ENCODE results near the gene UBE2K.
"Not testable (repeated sequence)": the region's sequence is repeated elsewhere in the genome, so short reads cannot be mapped to it uniquely, and the experiment has no call there.

UBE2K gene

GRCh38 chr4:39697740-39698423, at the start of gene UBE2K:
TSS of gene UBE2K (plus strand) at chr4:39698136. CDS start at chr4:39698328, 192 bp downstream.
- DNase-seq, result peak; percentile 92

GRCh38 chr4:39648213-39648612, 49.7 kb upstream of the UBE2K start:
- DNase-seq, result no peak

- no peak for DNase-seq
Measured at GRCh38 chr4:39648827-39649558, 48.9 kb upstream of the UBE2K start.

- DNase-seq, result no peak
Measured at GRCh38 chr4:39649639-39650265, 48.2 kb upstream of the UBE2K start.

GRCh38 chr4:39651586-39651985, 46.4 kb upstream of the UBE2K start:
- DNase-seq, result not testable (repeated sequence)

- no peak for DNase-seq
Measured at GRCh38 chr4:39655211-39655610, 42.7 kb upstream of the UBE2K start.

- no peak for DNase-seq
Measured at GRCh38 chr4:39655876-39656275, 42.1 kb upstream of the UBE2K start.

GRCh38 chr4:39656638-39657037, 41.3 kb upstream of the UBE2K start:
- not testable (repeated sequence) for DNase-seq

GRCh38 chr4:39657465-39657864, 40.5 kb upstream of the UBE2K start:
- no peak for DNase-seq

GRCh38 chr4:39658756-39659155, 39.2 kb upstream of the UBE2K start:
- no peak for DNase-seq

- no peak for DNase-seq
Measured at GRCh38 chr4:39660045-39660444, 37.9 kb upstream of the UBE2K start.

GRCh38 chr4:39660757-39661156, 37.2 kb upstream of the UBE2K start:
- no peak for DNase-seq

GRCh38 chr4:39662683-39663082, 35.3 kb upstream of the UBE2K start:
- no peak for DNase-seq

- DNase-seq, result no peak
Measured at GRCh38 chr4:39664828-39665731, 32.9 kb upstream of the UBE2K start.

- no peak for DNase-seq
Measured at GRCh38 chr4:39667706-39668105, 30.2 kb upstream of the UBE2K start.

- DNase-seq, result no peak
Measured at GRCh38 chr4:39668887-39669286, 29.0 kb upstream of the UBE2K start.

GRCh38 chr4:39670296-39670695, 27.6 kb upstream of the UBE2K start:
- DNase-seq, result not testable (repeated sequence)

- DNase-seq, result not testable (repeated sequence)
Measured at GRCh38 chr4:39675681-39676080, 22.3 kb upstream of the UBE2K start.

- not testable (repeated sequence) for DNase-seq
Measured at GRCh38 chr4:39681003-39681402, 16.9 kb upstream of the UBE2K start.

GRCh38 chr4:39682138-39682537, 15.8 kb upstream of the UBE2K start:
- DNase-seq, result no peak

- no peak for DNase-seq
Measured at GRCh38 chr4:39685990-39686389, 11.9 kb upstream of the UBE2K start.

- DNase-seq, result no peak
Measured at GRCh38 chr4:39687014-39687413, 10.9 kb upstream of the UBE2K start.

GRCh38 chr4:39689970-39690369, 8.0 kb upstream of the UBE2K start:
- DNase-seq, result no peak

All from CD4-positive, alpha-beta T cell treated with Interleukin-12 subunit alpha and Interleukin-12 subunit beta, for 1 hour (primary cell).